DOHH2 (cell line): ENCODE measurements around the gene ADAMTS2.

Source experiments
- H3F3A ChIP-seq: fragments of 200-600 bp; sonication (generic), shearing (Covaris generic); 2 replicates; pipeline ENCODE4 v1.6.0; 2016; ENCODE audit warnings: antibody characterized with exemption, mild to moderate bottlenecking; ENCODE audit not compliant: control insufficient read depth, insufficient read depth
- H3K27ac ChIP-seq: fragments of 200-600 bp; sonication (generic); 2 replicates; pipeline ENCODE4 v1.5.1; 2014; ENCODE audit warnings: low read depth, mild to moderate bottlenecking, low read length, moderate library complexity
- H3K27me3 ChIP-seq: fragments of 200-600 bp; sonication (generic); 2 replicates; pipeline ENCODE4 v1.6.1; 2014; ENCODE audit warnings: mild to moderate bottlenecking, low read length, mixed read lengths; ENCODE audit not compliant: control insufficient read depth
- H3K36me3 ChIP-seq: fragments of 200-600 bp; sonication (generic); 2 replicates; pipeline ENCODE4 v1.6.1; 2014; ENCODE audit warnings: mild to moderate bottlenecking, low read length, moderate library complexity, mixed read lengths; ENCODE audit not compliant: control insufficient read depth
- H3K4me1 ChIP-seq: fragments of 200-600 bp; sonication (generic); 2 replicates; pipeline ENCODE4 v1.6.1; 2014; ENCODE audit warnings: mild to moderate bottlenecking, low read length, mixed read lengths; ENCODE audit not compliant: control insufficient read depth
- H3K4me2 ChIP-seq: fragments of 200-600 bp; sonication (generic); 2 replicates; pipeline ENCODE4 v1.6.0; 2014; ENCODE audit warnings: mild to moderate bottlenecking, low read length, moderate library complexity
- H3K4me3 ChIP-seq: fragments of 200-600 bp; sonication (generic); 2 replicates; pipeline ENCODE4 v1.5.1; 2014; ENCODE audit warnings: mild to moderate bottlenecking, low read length, mixed read lengths
- H3K79me2 ChIP-seq: fragments of 200-600 bp; sonication (generic); 2 replicates; pipeline ENCODE4 v1.6.1; 2014; ENCODE audit warnings: mild to moderate bottlenecking, low read length, mixed read lengths; ENCODE audit not compliant: control insufficient read depth
- H3K9me2 ChIP-seq: fragments of 200-600 bp; sonication (generic); replicated peaks from 2 replicates; pipeline ENCODE4 v1.6.1; 2014; ENCODE audit warnings: mild to moderate bottlenecking, low read length, mixed read lengths; ENCODE audit not compliant: control insufficient read depth
- H3K9me3 ChIP-seq: fragments of 200-600 bp; sonication (generic); 2 replicates; pipeline ENCODE4 v1.6.1; 2014; ENCODE audit warnings: antibody characterized with exemption, low read length, mixed read lengths; ENCODE audit not compliant: control insufficient read depth, insufficient read depth
- H4K20me1 ChIP-seq: fragments of 200-600 bp; sonication (generic); 2 replicates; pipeline ENCODE4 v1.6.0; 2014; ENCODE audit warnings: low read depth, mild to moderate bottlenecking, antibody characterized with exemption, low read length, moderate library complexity; ENCODE audit not compliant: control insufficient read depth, insufficient read depth
- CTCF ChIP-seq: fragments of 200-600 bp; sonication (generic); IDR thresholded peaks from one replicate; pipeline ENCODE4 v1.5.1; 2014; ENCODE audit warnings: antibody characterized with exemption, mild to moderate bottlenecking, low read depth, low read length; ENCODE audit not compliant: poor library complexity, severe bottlenecking
- EZH2phosphoT487 ChIP-seq: fragments of 200-600 bp; sonication (generic); IDR thresholded peaks from 2 replicates; pipeline ENCODE4 v1.6.1; 2017; ENCODE audit warnings: borderline replicate concordance, mild to moderate bottlenecking, antibody characterized with exemption, low read length, moderate library complexity, mixed read lengths

ADAMTS2 gene

GRCh38 chr5:179273441-179274145, 71.7 kb downstream of the ADAMTS2 start:
- H3K36me3 ChIP-seq: no peaks in the 10 kb centered on the region
- no peaks in the 10 kb centered on the region for H3K4me1 ChIP-seq
- TF ChIP-seq CTCF: no peak
- TF ChIP-seq EZH2phosphoT487: no peak
- H3K79me2 ChIP-seq: no peaks in the 10 kb centered on the region
- no peak overlapping the region for H3K27ac ChIP-seq
- H3K9me3 ChIP-seq: no peaks in the 10 kb centered on the region
- no peaks in the 10 kb centered on the region for H3K27me3 ChIP-seq
- no peak overlapping the region for H3K4me3 ChIP-seq
- H3F3A ChIP-seq: no peaks in the 10 kb centered on the region
- H3K4me2 ChIP-seq: no peak overlapping the region
- no peaks in the 10 kb centered on the region for H3K9me2 ChIP-seq
- no peaks in the 10 kb centered on the region for H4K20me1 ChIP-seq

DNA sequence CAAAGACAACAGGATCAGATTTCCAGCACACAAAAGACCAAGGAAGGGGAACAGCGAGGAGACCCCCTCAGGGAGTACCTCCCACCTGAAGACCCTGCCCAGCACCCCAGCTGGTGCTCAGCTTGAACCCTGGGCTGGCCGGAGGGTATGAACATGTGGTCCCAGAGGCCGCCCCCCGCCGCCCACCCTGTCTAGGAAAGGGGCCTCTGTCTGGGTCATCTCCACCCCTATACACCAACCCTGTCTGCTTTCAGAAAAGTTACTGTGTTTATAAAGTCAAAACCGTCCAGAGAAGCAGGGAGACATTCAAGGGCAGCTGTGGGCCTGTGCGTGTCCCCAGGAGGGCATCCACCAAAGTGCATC, 72.2 kb downstream of the ADAMTS2 start:
- Histone ChIP-seq H3K9me3 (no peaks in the 10 kb centered on the region), H3K36me3 (no peaks in the 10 kb centered on the region), H3K4me3 (no peak overlapping the region), H3F3A (no peaks in the 10 kb centered on the region), H3K79me2 (no peaks in the 10 kb centered on the region), H3K4me1 (no peaks in the 10 kb centered on the region), H3K27me3 (no peaks in the 10 kb centered on the region), H4K20me1 (no peaks in the 10 kb centered on the region), H3K9me2 (no peaks in the 10 kb centered on the region), H3K27ac (no peak overlapping the region), H3K4me2 (no peak overlapping the region)
- TF ChIP-seq CTCF: no peak
- TF ChIP-seq EZH2phosphoT487: no peak

DNA sequence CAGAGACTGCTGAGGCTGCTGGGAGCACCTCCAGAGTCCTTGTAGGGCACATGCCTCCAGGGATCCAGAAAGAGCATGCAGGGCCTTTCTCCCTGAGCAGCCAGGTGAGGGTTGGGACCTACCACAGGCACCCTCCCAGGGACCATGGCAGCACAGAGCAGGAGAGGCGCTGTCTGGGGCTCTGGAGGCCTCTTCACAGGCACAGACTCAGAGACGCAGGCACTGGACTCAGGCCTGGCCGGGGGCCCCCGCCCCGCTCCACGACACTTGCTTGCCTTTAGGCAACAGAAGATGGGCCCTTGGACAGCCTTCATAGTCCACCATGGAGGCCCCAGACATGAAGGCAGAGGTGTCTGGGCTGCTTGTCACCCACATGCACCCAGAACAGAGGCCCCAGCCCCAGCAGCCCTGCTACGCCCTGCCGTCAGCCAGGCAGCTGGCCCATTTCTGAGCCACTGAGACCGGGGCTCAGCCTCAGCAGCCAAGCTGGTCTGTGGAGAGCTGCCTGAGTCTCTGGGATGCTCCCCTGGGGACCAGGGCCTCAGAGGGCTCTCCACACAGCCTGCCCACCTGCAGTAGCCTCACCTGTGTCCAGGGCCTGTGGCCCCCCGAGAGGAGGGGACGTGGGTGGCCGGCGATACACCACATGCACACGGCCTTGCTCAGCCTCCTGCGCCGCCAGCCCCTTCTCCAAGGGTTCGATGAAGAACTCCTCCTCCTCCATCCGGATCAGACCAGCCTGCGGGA, 72.8 kb downstream of the ADAMTS2 start:
- no peak overlapping the region for H3K4me3 ChIP-seq
- H3K79me2 ChIP-seq: no peaks in the 10 kb centered on the region
- H3K9me3 ChIP-seq: no peaks in the 10 kb centered on the region
- no peaks in the 10 kb centered on the region for H3K4me1 ChIP-seq
- no peaks in the 10 kb centered on the region for H3K9me2 ChIP-seq
- no peaks in the 10 kb centered on the region for H4K20me1 ChIP-seq
- no peaks in the 10 kb centered on the region for H3F3A ChIP-seq
- H3K27ac ChIP-seq: no peak overlapping the region
- H3K4me2 ChIP-seq: no peak overlapping the region
- H3K27me3 ChIP-seq: no peaks in the 10 kb centered on the region
- H3K36me3 ChIP-seq: no peaks in the 10 kb centered on the region
- TF ChIP-seq CTCF: no peak
- no peak for TF ChIP-seq EZH2phosphoT487
